H9 (cell line): ENCODE data around the gene BIN1. TPM values are rescaled to one million over a fixed set of nuclear protein-coding genes. Genes with fewer than 3 reads are reported as not detected.
A peak's percentile ranks its signal among the peaks of the same experiment; 100 is the strongest.

ENCODE experiments used
- DNase-seq: peaks from one replicate; pipeline ENCODE4 v3.0.0-alpha.2; 2017
- H2AFZ ChIP-seq: one replicate; pipeline ENCODE4 v1.6.1; 2013; ENCODE audit warnings: mild to moderate bottlenecking, low read length, control low read depth, moderate library complexity
- H2AK5ac ChIP-seq: 2 replicates; pipeline ENCODE4 v1.6.1; 2013; ENCODE audit warnings: low read length, control low read depth, mixed read lengths; ENCODE audit not compliant: insufficient read length
- H2BK120ac ChIP-seq: one replicate; pipeline ENCODE4 v1.6.1; 2013; ENCODE audit warnings: low read depth, mild to moderate bottlenecking, low read length, control low read depth, inconsistent platforms; ENCODE audit not compliant: poor library complexity, severe bottlenecking
- H2BK12ac ChIP-seq: 2 replicates; pipeline ENCODE4 v1.6.1; 2013; ENCODE audit warnings: low read length, control low read depth, mixed read lengths, low read depth; ENCODE audit not compliant: insufficient read length
- H2BK15ac ChIP-seq: 2 replicates; pipeline ENCODE4 v1.6.1; 2013; ENCODE audit warnings: low read depth, low read length, control low read depth
- H2BK20ac ChIP-seq: one replicate; pipeline ENCODE4 v1.6.1; 2013; ENCODE audit warnings: low read depth, mild to moderate bottlenecking, low read length, control low read depth, inconsistent platforms; ENCODE audit not compliant: poor library complexity, severe bottlenecking
- H2BK5ac ChIP-seq: 2 replicates; pipeline ENCODE4 v1.6.1; 2013; ENCODE audit warnings: low read length, control low read depth, mixed read lengths; ENCODE audit not compliant: insufficient read length
- H3K14ac ChIP-seq: 2 replicates; pipeline ENCODE4 v1.6.1; 2013; ENCODE audit warnings: low read length, control low read depth; ENCODE audit not compliant: insufficient read depth
- H3K18ac ChIP-seq: 2 replicates; pipeline ENCODE4 v1.6.1; 2013; ENCODE audit warnings: low read depth, mild to moderate bottlenecking, mixed read lengths, low read length, control low read depth; ENCODE audit not compliant: insufficient read length
- H3K23ac ChIP-seq: 2 replicates; pipeline ENCODE4 v1.6.1; 2013; ENCODE audit warnings: low read length, control low read depth, mixed read lengths, low read depth; ENCODE audit not compliant: insufficient read length
- H3K23me2 ChIP-seq: 2 replicates; pipeline ENCODE4 v1.6.1; 2013; ENCODE audit warnings: low read depth, mild to moderate bottlenecking, mixed read lengths, low read length, control low read depth; ENCODE audit not compliant: insufficient read length, poor library complexity, severe bottlenecking
- H3K27ac ChIP-seq: 2 replicates; pipeline ENCODE4 v1.5.1; 2013; ENCODE audit warnings: low read length, control low read depth, mixed read lengths, low read depth; ENCODE audit not compliant: insufficient read length
- H3K27me3 ChIP-seq: 2 replicates; pipeline ENCODE4 v1.6.1; 2013; ENCODE audit warnings: low read length, control low read depth, inconsistent platforms; ENCODE audit not compliant: insufficient read depth
- H3K4ac ChIP-seq: 2 replicates; pipeline ENCODE4 v1.6.1; 2013; ENCODE audit warnings: low read depth, mild to moderate bottlenecking, control low read depth, inconsistent platforms, low read length, moderate library complexity
- H3K4me1 ChIP-seq: 2 replicates; pipeline ENCODE4 v1.6.1; 2013; ENCODE audit warnings: low read length, control low read depth, inconsistent platforms; ENCODE audit not compliant: insufficient read depth
- H3K4me2 ChIP-seq: 2 replicates; pipeline ENCODE4 v1.6.1; 2013; ENCODE audit warnings: low read length, control low read depth, mixed read lengths; ENCODE audit not compliant: insufficient read length, insufficient read depth
- H3K56ac ChIP-seq: 2 replicates; pipeline ENCODE4 v1.6.1; 2013; ENCODE audit warnings: low read depth, mild to moderate bottlenecking, mixed read lengths, low read length, control low read depth; ENCODE audit not compliant: insufficient read length
- H3K79me1 ChIP-seq: 2 replicates; pipeline ENCODE4 v1.6.1; 2013; ENCODE audit warnings: low read depth, mild to moderate bottlenecking, moderate library complexity, low read length, control low read depth, inconsistent platforms; ENCODE audit not compliant: insufficient read depth, poor library complexity, severe bottlenecking
- H3K79me2 ChIP-seq: 2 replicates; pipeline ENCODE4 v1.6.1; 2013; ENCODE audit warnings: low read length, control low read depth, inconsistent platforms; ENCODE audit not compliant: insufficient read depth
- H3K9ac ChIP-seq: 2 replicates; pipeline ENCODE4 v1.6.1; 2013; ENCODE audit warnings: low read length, control low read depth, mixed read lengths; ENCODE audit not compliant: insufficient read length; ENCODE audit errors: extremely low read depth
- H3K9me3 ChIP-seq: one replicate; pipeline ENCODE4 v1.6.1; 2013; ENCODE audit warnings: low read depth, low read length, inconsistent platforms; ENCODE audit not compliant: control insufficient read depth
- H3T11ph ChIP-seq: one replicate; pipeline ENCODE4 v1.6.1; 2013; ENCODE audit warnings: mild to moderate bottlenecking, low read length, control low read depth, inconsistent platforms
- H4K20me1 ChIP-seq: one replicate; pipeline ENCODE4 v1.6.1; 2013; ENCODE audit not compliant: control insufficient read depth, insufficient read length, insufficient read depth
- H4K5ac ChIP-seq: 2 replicates; pipeline ENCODE4 v1.6.1; 2013; ENCODE audit warnings: low read depth, mild to moderate bottlenecking, mixed read lengths, low read length, control low read depth; ENCODE audit not compliant: insufficient read length
- H4K8ac ChIP-seq: replicated peaks from 2 replicates; pipeline ENCODE4 v1.6.1; 2013; ENCODE audit warnings: low read length, control low read depth, mixed read lengths, low read depth; ENCODE audit not compliant: insufficient read length
- H4K91ac ChIP-seq: 2 replicates; pipeline ENCODE4 v1.6.1; 2013; ENCODE audit warnings: low read depth, mild to moderate bottlenecking, moderate library complexity, mixed read lengths, low read length, control low read depth; ENCODE audit not compliant: insufficient read length
- H3K27ac Mint-ChIP-seq, 3 experiments: 2 replicates in 2 of 3; 3 replicates in 1 of 3; pipeline ENCODE4 v1.8.0; 2020 to 2021; ENCODE audit warnings: mixed read lengths in 3 of 3, mild to moderate bottlenecking in 1 of 3, moderate library complexity in 1 of 3
- H3K27me3 Mint-ChIP-seq: 2 replicates; pipeline ENCODE4 v1.8.0; 2021; ENCODE audit warnings: low read depth, mild to moderate bottlenecking, moderate library complexity, mixed read lengths
- H3K36me3 Mint-ChIP-seq, 3 experiments: 2 replicates in 2 of 3; 3 replicates in 1 of 3; pipeline ENCODE4 v1.8.0; 2020 to 2021; ENCODE audit warnings: low read depth in 3 of 3, mixed read lengths in 3 of 3; ENCODE audit not compliant: insufficient read depth in 1 of 3
- H3K4me1 Mint-ChIP-seq, 2 experiments: 2 replicates each; pipeline ENCODE4 v1.8.0; 2020; ENCODE audit warnings: mixed read lengths in 2 of 2
- H3K4me3 Mint-ChIP-seq, 2 experiments: 2 replicates in 1 of 2; 3 replicates in 1 of 2; pipeline ENCODE4 v1.8.0; 2020 to 2021; ENCODE audit warnings: mild to moderate bottlenecking in 2 of 2, mixed read lengths in 2 of 2, moderate library complexity in 1 of 2
- H3K9me3 Mint-ChIP-seq, 2 experiments: 2 replicates in 1 of 2; 3 replicates in 1 of 2; pipeline ENCODE4 v1.8.0; 2020; ENCODE audit warnings: mild to moderate bottlenecking in 2 of 2, mixed read lengths in 2 of 2, moderate library complexity in 1 of 2
- CTCF ChIP-seq: fragments of 200-600 bp; sonication (generic); conservative IDR thresholded peaks from 3 replicates; pipeline ENCODE4 v1.8.0; 2021; ENCODE audit warnings: antibody characterized with exemption, mild to moderate bottlenecking
- WGBS: extraction: QIAGEN DNeasy Blood & Tissue Kit; methylation state at CpG from one replicate; pipeline ENCODE4 v1.1.7; 2013; ENCODE audit warnings: missing lambda C conversion rate, low lambda C conversion rate, mixed read lengths; ENCODE audit not compliant: insufficient read length; ENCODE audit errors: extremely low coverage; 5-methylcytosine and 5-hydroxymethylcytosine counted together
- total RNA-seq: library from RNA; stranded (reverse); gene quantifications from 2 replicates; pipeline ENCODE4 v1.2.1, GENCODE V29; 2021

The BIN1 gene
- total RNA-seq, 1 experiment from 2014 or later = 32.0 TPM

- H3K36me3 Mint-ChIP-seq = no peaks in the 10 kb centered on the region; a peak in 1 of 7 replicates
- no peak overlapping the region for H3K4me2 ChIP-seq
- H4K91ac ChIP-seq = no peak overlapping the region
- H3K9ac ChIP-seq = no peak overlapping the region
- H3K4ac ChIP-seq = no peak overlapping the region
- H3K27me3 ChIP-seq = no peaks in the 10 kb centered on the region
- no peak overlapping the region for H3K18ac ChIP-seq
- H2AK5ac ChIP-seq = no peak overlapping the region
- H4K20me1 ChIP-seq = no peaks in the 10 kb centered on the region
- H2BK12ac ChIP-seq = no peak overlapping the region
- no peaks in the 10 kb centered on the region for H3K27me3 Mint-ChIP-seq
- H3K9me3 Mint-ChIP-seq = no peaks in the 10 kb centered on the region
- no peak overlapping the region for H3K56ac ChIP-seq
- WGBS = no CpG with 5 or more reads among the region's 18 CpGs
- H3K23ac ChIP-seq = no peak overlapping the region
- H2BK15ac ChIP-seq = no peak overlapping the region
- no peak overlapping the region for H3K4me3 Mint-ChIP-seq
- no peak overlapping the region for H3T11ph ChIP-seq
- H3K27ac Mint-ChIP-seq = peak overlapping the region in 2 of 3 experiments; percentile 10 to 66; a peak in 1 of 7 replicates
- DNase-seq = no peak
- peaks cover 2% of the 10 kb centered on the region for H3K79me1 ChIP-seq
- peaks cover 36 to 55% of the 10 kb centered on the region in 2 experiments for H3K4me1 Mint-ChIP-seq
- H3K23me2 ChIP-seq = no peaks in the 10 kb centered on the region
- H3K9me3 ChIP-seq = no peaks in the 10 kb centered on the region
- H3K14ac ChIP-seq = peak overlapping the region; percentile 27; the same call in 1 of the 2 replicates
- H2BK5ac ChIP-seq = no peak overlapping the region
- no peak overlapping the region for H2BK120ac ChIP-seq
- peaks cover 2% of the 10 kb centered on the region for H3K4me1 ChIP-seq
- H4K8ac ChIP-seq = no peak overlapping the region
- no peak for TF ChIP-seq CTCF
- no peak overlapping the region for H2BK20ac ChIP-seq
- H2AFZ ChIP-seq = no peak overlapping the region
- H3K27ac ChIP-seq = no peak overlapping the region
- H4K5ac ChIP-seq = no peak overlapping the region
- no peaks in the 10 kb centered on the region for H3K79me2 ChIP-seq
Measured at GRCh38 chr2:127090281-127091120, 16.5 kb downstream of the BIN1 start.
